HEK293 (cell line): Measurements from ENCODE around the gene BTBD9.

Experiments
- CTCF ChIA-PET: fragments of 350-600 bp; formaldehyde crosslinking; extraction: SDS; loops from one replicate; lab custom pipeline; 2021; ENCODE audit warnings: antibody characterized with exemption; lab: Yijun Ruan, JAX
- POLR2A ChIA-PET: fragments of 300-600 bp; formaldehyde crosslinking; extraction: SDS; loops from one replicate; lab custom pipeline; 2020; ENCODE audit warnings: antibody characterized with exemption, inconsistent platforms; lab: Yijun Ruan, JAX
- H3K27ac ChIP-seq: fragments of 200-500 bp; sonication (Bioruptor generic); 2 replicates; pipeline ENCODE4 v1.5.1; 2014; ENCODE audit warnings: low read depth, low read length, control low read depth, inconsistent platforms; ENCODE audit errors: extremely low read depth
- H3K36me3 ChIP-seq, 2 experiments: fragments of 200-500 bp in 1 of 2; sonication (Bioruptor generic) in 1 of 2; 1 replicate in 1 of 2; 2 replicates in 1 of 2; pipeline ENCODE4 v1.5.1; 2014 to 2017; ENCODE audit warnings: inconsistent platforms in 2 of 2, low read length in 2 of 2; ENCODE audit not compliant: control insufficient read depth in 2 of 2, insufficient read depth in 1 of 2
- H3K4me1 ChIP-seq: fragments of 200-500 bp; sonication (Bioruptor generic); 2 replicates; pipeline ENCODE4 v1.5.1; 2014; ENCODE audit warnings: mild to moderate bottlenecking, low read length, inconsistent platforms; ENCODE audit not compliant: control insufficient read depth, insufficient read depth
- H3K4me3 ChIP-seq: 2 replicates; pipeline ENCODE4 v1.5.1; 2011; ENCODE audit warnings: low read depth, mild to moderate bottlenecking, control low read depth, low read length, moderate library complexity
- H3K9me3 ChIP-seq: fragments of 200-500 bp; sonication (Bioruptor generic); 2 replicates; pipeline ENCODE4 v1.5.1; 2014; ENCODE audit warnings: low read depth, low read length, inconsistent platforms; ENCODE audit not compliant: control insufficient read depth, insufficient read depth
- BCL11A ChIP-seq: fragments of 450-650 bp; formaldehyde crosslinking; IDR thresholded peaks from 2 replicates; pipeline ENCODE4 v1.5.1; 2016; ENCODE audit warnings: low read depth, missing biosample characterization, missing genetic modification characterization
- BCL11B ChIP-seq: fragments of 450-650 bp; formaldehyde crosslinking; IDR thresholded peaks from 2 replicates; pipeline ENCODE4 v1.5.1; 2016; ENCODE audit warnings: low read depth, missing biosample characterization, missing genetic modification characterization
- KLF8 ChIP-seq: fragments of 450-650 bp; formaldehyde crosslinking; IDR thresholded peaks from 2 replicates; pipeline ENCODE4 v1.5.1; 2016; ENCODE audit warnings: missing biosample characterization, missing genetic modification characterization
- PRDM2 ChIP-seq: fragments of 450-650 bp; formaldehyde crosslinking; IDR thresholded peaks from 2 replicates; pipeline ENCODE4 v1.5.1; 2016; ENCODE audit warnings: missing biosample characterization, missing genetic modification characterization, borderline replicate concordance
- PRDM4 ChIP-seq: fragments of 450-650 bp; formaldehyde crosslinking; IDR thresholded peaks from 2 replicates; pipeline ENCODE4 v1.5.1; 2017; ENCODE audit warnings: missing biosample characterization, missing genetic modification characterization
- SALL2 ChIP-seq: fragments of 450-650 bp; formaldehyde crosslinking; IDR thresholded peaks from 2 replicates; pipeline ENCODE4 v1.5.0; 2017; ENCODE audit warnings: missing biosample characterization, mild to moderate bottlenecking, missing genetic modification characterization, borderline replicate concordance
- SCRT2 ChIP-seq: fragments of 450-650 bp; formaldehyde crosslinking; IDR thresholded peaks from 2 replicates; pipeline ENCODE4 v1.5.1; 2016; ENCODE audit warnings: missing biosample characterization, missing genetic modification characterization
- SP7 ChIP-seq: fragments of 450-650 bp; formaldehyde crosslinking; IDR thresholded peaks from 2 replicates; pipeline ENCODE4 v1.5.1; 2016; ENCODE audit warnings: missing biosample characterization, missing genetic modification characterization
- ZBTB7A ChIP-seq: fragments of 450-650 bp; formaldehyde crosslinking; IDR thresholded peaks from 2 replicates; pipeline ENCODE4 v1.5.1; 2016; ENCODE audit warnings: low read depth, missing biosample characterization, missing genetic modification characterization
- ZBTB8A ChIP-seq: fragments of 450-650 bp; formaldehyde crosslinking; IDR thresholded peaks from 2 replicates; pipeline ENCODE4 v1.5.1; 2016; ENCODE audit warnings: missing biosample characterization, missing genetic modification characterization
- ZNF133 ChIP-seq: fragments of 450-650 bp; formaldehyde crosslinking; IDR thresholded peaks from 2 replicates; pipeline ENCODE4 v1.5.1; 2016; ENCODE audit warnings: missing biosample characterization, missing genetic modification characterization
- ZNF140 ChIP-seq: fragments of 450-650 bp; formaldehyde crosslinking; IDR thresholded peaks from 2 replicates; pipeline ENCODE4 v1.5.1; 2016; ENCODE audit warnings: missing biosample characterization, missing genetic modification characterization
- ZNF350 ChIP-seq: fragments of 450-650 bp; formaldehyde crosslinking; IDR thresholded peaks from 2 replicates; pipeline ENCODE4 v1.5.0; 2017; ENCODE audit warnings: missing biosample characterization, mild to moderate bottlenecking, missing genetic modification characterization
- ZNF416 ChIP-seq: fragments of 450-650 bp; formaldehyde crosslinking; IDR thresholded peaks from 2 replicates; pipeline ENCODE4 v1.5.1; 2016; ENCODE audit warnings: missing biosample characterization, missing genetic modification characterization
- ZNF473 ChIP-seq: fragments of 450-650 bp; formaldehyde crosslinking; IDR thresholded peaks from 2 replicates; pipeline ENCODE4 v1.5.1; 2017; ENCODE audit warnings: missing biosample characterization, missing genetic modification characterization
- ZNF558 ChIP-seq: fragments of 450-650 bp; formaldehyde crosslinking; IDR thresholded peaks from 2 replicates; pipeline ENCODE4 v1.5.1; 2016; ENCODE audit warnings: missing biosample characterization, missing genetic modification characterization
- ZNF560 ChIP-seq: fragments of 450-650 bp; formaldehyde crosslinking; IDR thresholded peaks from 2 replicates; pipeline ENCODE4 v1.5.1; 2017; ENCODE audit warnings: missing biosample characterization, missing genetic modification characterization, borderline replicate concordance
- ZNF571 ChIP-seq: fragments of 450-650 bp; formaldehyde crosslinking; IDR thresholded peaks from 2 replicates; pipeline ENCODE4 v1.5.0; 2017; ENCODE audit warnings: missing biosample characterization, missing genetic modification characterization
- ZNF621 ChIP-seq: fragments of 450-650 bp; formaldehyde crosslinking; IDR thresholded peaks from 2 replicates; pipeline ENCODE4 v1.5.1; 2017; ENCODE audit warnings: missing biosample characterization, missing genetic modification characterization
- ZNF664 ChIP-seq: fragments of 450-650 bp; formaldehyde crosslinking; IDR thresholded peaks from 2 replicates; pipeline ENCODE4 v1.5.1; 2016; ENCODE audit warnings: missing biosample characterization, missing genetic modification characterization
- ZNF701 ChIP-seq: fragments of 450-650 bp; formaldehyde crosslinking; IDR thresholded peaks from 2 replicates; pipeline ENCODE4 v1.5.1; 2016; ENCODE audit warnings: missing biosample characterization, missing genetic modification characterization

BTBD9 gene

GRCh38 chr6:38646166-38646878, 6.6 kb upstream of the BTBD9 start:
- ChIA-PET POLR2A (interaction anchor here (0.5 kb wide), 1 partner anchor 16 kb away, joined by 4 read pairs; no protein-coding TSS in a partner anchor), CTCF (interaction anchor here (0.5 to 1.0 kb wide), 2 partner anchors 10 to 152 kb away, joined by 3 to 5 read pairs; no protein-coding TSS in a partner anchor)
- Histone ChIP-seq H3K4me3 (no peak overlapping the region), H3K4me1 (peaks cover 13% of the 10 kb centered on the region), H3K9me3 (no peaks in the 10 kb centered on the region), H3K36me3 (no peaks in the 10 kb centered on the region), H3K27ac (no peak overlapping the region)
- TF ChIP-seq SCRT2 (tag by site-specific recombination) = no peak
- TF ChIP-seq ZNF350 = no peak
- no peak for TF ChIP-seq ZNF473 (tag by site-specific recombination)
- TF ChIP-seq SALL2 (tag by site-specific recombination) = no peak
- no peak for TF ChIP-seq ZNF140

GRCh38 chr6:38644951-38645350, 5.2 kb upstream of the BTBD9 start:
- peaks cover 16% of the 10 kb centered on the region for H3K4me1 ChIP-seq
- no peak overlapping the region for H3K27ac ChIP-seq
- no peaks in the 10 kb centered on the region for H3K9me3 ChIP-seq
- no peak overlapping the region for H3K4me3 ChIP-seq
- H3K36me3 ChIP-seq = no peaks in the 10 kb centered on the region
- ChIA-PET POLR2A (no interaction called here), CTCF (interaction anchor here (0.7 kb wide), 1 partner anchor 469 kb away, joined by 3 read pairs; no protein-coding TSS in a partner anchor)
- TF ChIP-seq ZNF664 (tag by site-specific recombination) = no peak
- no peak for TF ChIP-seq SP7 (tag by site-specific recombination)
- TF ChIP-seq ZNF571 (tag by site-specific recombination) = no peak
- TF ChIP-seq BCL11A (tag by site-specific recombination) = no peak
- TF ChIP-seq ZBTB7A = no peak
- no peak for TF ChIP-seq ZNF621 (tag by site-specific recombination)
- no peak for TF ChIP-seq BCL11B (tag by site-specific recombination)
- TF ChIP-seq ZNF560 (tag by site-specific recombination) = no peak
- TF ChIP-seq KLF8 = no peak
- no peak for TF ChIP-seq ZNF701 (tag by site-specific recombination)
- TF ChIP-seq ZNF133 (tag by site-specific recombination) = no peak
- TF ChIP-seq PRDM2 = no peak
- no peak for TF ChIP-seq PRDM4 (tag by site-specific recombination)
- TF ChIP-seq ZBTB8A (tag by site-specific recombination) = no peak
- no peak for TF ChIP-seq ZNF416 (tag by site-specific recombination)
- no peak for TF ChIP-seq ZNF558 (tag by site-specific recombination)
